Activated CD8-positive, alpha-beta memory T cell treated with anti-CD3 and anti-CD28 coated beads for 24 hours (primary cell): Measurements from ENCODE around the gene ALDOA.
A peak's percentile ranks its signal among the peaks of the same experiment; 100 is the strongest.
"Not testable (repeated sequence)": the region's sequence is repeated elsewhere in the genome, so short reads cannot be mapped to it uniquely, and the experiment has no call there.

ENCODE experiments used
- DNase-seq: peaks from one replicate; pipeline ENCODE4 v3.0.0-alpha.2; 2020

ALDOA gene

GRCh38 chr16:30092373-30093010 is 26.9 kb downstream of the ALDOA start:
- peak; percentile 87 for DNase-seq

DNA sequence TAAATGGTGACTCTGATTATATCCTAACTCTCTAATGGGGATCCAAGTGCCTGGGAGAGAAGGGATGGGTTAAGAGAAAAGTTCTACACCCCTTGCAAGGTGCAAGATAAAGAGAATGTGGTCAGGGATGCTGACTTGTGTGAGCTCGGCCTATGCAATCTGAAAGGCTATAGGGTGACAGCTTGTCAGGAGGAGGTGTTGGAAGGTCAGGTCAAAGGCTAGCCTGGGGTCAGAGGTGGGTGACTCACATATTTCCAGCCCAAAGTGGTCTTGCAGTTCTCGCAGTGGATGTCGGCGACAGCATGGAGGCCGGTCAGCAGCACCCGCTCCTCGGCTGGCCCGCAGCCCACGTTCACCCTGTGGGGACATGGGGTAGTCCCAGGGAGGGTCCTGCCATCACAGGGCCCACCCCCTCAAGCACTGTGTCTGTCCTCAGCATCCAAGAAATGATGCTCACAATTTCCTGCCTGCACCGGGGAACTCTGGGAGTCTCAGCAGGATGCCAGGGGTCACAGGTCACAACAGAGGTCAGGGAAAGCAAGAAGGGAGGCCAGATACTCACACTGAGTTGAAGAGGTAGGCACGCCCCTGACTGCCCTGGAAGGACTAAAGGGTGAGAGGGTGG is 29.1 kb downstream of the ALDOA start:
- no peak for DNase-seq

DNA sequence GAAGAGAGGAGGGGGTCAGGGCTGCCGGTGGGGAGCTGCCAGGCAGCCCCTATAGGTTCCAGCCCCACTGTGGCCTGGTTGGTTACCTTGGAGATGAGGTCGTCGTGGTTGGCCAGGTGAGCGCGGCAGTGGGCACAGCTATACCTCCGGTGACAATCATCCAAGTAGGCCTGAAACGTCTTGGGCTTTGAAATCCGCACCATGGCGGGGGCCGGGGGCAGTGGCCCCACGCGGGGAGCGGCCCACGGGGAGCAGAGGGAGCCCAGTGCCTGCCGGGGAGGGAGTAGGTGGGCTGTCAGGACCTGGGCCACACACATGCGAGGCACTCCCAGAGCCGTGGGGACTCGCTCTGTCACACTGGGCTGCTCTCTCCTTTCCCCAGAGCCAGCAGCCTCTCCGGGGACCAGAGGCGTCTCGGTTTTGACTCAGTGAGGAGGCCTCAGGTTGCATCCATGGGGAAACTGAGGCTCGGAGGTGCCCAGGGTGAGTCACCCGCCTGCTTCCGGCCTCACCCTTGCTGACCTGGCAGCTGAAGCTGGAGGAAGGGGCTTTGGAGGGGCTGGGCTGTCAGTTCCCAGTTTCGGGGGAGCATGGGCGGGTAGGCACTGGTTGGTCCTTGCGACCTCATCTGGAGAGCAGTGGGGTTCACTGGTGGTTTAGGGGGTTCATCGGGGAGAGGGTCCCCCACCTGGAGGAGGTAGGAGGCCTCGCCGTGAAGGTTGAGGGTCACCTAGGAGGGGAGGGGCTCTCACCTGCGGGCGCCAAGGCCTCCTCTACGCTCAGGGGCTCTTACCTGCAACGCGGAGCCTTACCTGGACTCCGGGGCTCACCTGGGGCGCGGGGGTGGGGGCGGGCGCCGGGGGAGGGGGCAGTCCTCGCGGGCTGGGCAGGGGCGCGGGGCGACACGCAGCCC is 29.9 kb downstream of the ALDOA start:
- DNase-seq = peak; percentile 71

- DNase-seq = peak; percentile 91
Measured at GRCh38 chr16:30096105-30096861, 30.7 kb downstream of the ALDOA start, which contains the start of gene YPEL3. Gene YPEL3, minus strand, starts transcription at chr16:30096213. Its CDS starts 731 bp downstream, at chr16:30095482.

DNA sequence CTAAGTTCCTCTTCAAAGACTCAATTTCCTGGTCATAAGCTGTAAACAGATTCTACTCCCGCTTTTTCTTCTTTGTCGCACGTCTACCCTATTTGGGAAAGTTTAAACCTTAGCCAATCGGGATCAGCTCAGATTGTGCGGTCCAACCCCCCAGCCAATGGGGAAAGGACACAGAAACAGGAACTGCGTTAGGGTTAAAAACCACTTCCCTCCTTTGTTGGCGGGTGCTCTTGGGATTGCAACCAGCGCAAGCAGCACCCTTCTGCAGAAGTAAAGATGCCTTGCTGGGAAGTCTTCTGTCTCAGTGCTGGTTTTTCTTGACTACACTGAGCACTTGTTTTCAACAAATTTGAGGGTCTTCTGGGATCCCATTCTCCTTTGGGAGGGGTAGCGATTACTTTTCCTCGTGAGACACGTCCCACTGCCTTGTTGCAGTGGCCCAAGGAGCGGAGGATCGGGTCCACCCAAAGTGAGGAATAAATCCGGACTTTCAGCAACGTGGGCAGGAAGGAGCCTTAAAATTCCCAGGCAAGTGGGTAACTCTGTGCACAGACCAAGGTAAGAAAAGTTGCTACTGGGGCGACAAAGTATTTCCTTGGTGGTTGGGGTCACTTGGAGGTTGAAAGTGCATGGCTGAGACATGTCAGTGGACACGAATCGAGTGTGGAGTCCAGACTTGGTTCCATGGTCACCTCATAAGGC is 31.5 kb downstream of the ALDOA start:
- DNase-seq = no peak

- no peak for DNase-seq
Measured at GRCh38 chr16:30104090-30104489, 38.5 kb downstream of the ALDOA start.

- no peak for DNase-seq
Measured at GRCh38 chr16:30104492-30104891, 38.9 kb downstream of the ALDOA start.

- DNase-seq = no peak
Measured at GRCh38 chr16:30108059-30108850, 42.7 kb downstream of the ALDOA start.

DNA sequence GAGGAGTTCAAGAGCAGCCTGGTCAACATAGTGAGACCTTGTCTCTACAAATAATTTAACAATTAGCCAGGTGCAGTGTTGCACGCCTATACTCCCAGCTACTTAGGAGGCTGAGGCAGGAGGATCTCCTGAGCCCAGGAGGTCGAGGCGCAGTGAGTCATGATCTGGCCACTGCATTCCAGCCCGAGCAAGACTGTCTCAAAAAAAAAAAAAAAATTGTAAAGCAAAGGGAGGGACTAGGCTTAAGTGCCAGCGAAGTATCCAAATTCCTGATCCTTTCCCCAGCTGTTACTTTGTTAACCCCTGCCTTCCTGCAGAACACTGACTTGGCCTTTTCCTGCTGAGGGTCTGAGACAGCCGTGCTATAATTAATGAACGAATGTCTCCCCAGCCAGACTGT is 45.1 kb downstream of the ALDOA start:
- no peak for DNase-seq

DNA sequence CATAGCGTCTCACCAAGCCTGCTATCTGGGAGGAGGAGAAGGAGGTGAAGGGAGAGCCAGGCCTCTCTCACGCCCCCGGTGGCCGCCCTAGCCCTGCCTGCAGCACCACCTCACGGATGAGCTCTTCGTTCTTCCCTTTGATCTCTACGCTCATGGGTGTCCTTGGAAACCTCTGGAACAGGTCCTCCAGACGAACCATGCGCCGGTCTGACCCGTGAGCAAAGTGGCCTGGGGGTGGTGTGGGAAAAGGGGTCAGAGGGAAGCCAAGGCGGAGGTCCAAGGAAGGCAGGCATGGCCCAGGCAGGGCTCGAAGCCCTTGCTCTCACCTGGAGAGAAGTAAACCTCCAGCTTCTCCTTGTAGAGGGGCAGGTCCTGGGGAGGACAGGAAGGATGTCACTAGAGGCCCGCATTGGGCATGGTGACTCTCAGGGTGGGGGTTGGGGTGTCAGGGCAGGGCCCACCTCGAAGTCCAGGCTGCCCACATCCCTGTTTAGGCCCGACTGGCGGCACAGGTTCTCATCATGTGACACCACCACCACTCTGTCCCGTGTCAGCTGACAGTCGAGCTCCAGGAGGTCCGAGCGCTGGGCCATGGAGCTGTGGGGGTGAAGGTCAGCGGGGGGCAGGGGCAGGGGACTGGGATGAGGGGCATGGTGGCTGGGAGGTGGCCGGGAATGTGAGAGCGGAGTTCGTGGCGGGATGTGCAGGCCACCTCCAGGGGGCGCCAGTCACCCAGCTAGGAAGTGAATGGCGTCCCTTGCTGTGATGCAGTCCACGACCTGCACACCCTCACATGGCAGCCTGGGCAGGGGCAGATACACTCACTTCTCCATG is 46.9 kb downstream of the ALDOA start:
- peak; percentile 87 for DNase-seq

DNA sequence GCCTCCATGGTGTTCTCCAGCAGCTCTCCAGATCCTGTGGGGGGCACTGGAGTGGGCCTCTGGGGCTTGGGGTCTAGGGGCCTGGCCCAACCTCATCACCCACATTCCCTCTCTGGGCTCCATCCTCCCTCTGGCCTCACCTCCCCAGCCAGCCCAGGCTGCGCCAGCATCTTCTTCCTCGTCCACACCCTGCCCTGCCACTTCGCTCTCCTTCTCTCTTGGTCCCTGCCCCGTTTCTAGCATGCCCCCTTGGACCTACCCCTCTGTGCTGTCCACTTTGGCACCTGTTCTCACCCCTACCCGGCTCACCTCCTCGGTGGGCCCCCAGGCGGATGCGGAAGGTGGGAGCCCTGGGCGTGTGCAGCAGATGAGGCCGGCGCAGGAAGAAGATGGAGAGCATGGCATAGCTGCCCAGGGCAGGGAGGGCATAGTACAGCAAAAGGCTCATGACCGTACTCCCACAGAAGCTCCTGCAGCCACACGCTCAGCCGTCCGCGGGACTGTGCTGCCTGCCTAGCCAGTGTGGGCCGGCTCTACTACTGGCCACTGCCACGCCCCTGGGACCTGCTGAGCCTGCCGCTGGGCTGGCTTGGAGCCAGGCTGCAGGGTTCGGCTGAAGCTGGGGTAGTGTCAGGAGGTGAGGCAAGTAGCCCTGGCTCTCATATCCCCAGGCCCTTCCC is 47.6 kb downstream of the ALDOA start, which contains the start of gene GDPD3:
TSS of gene GDPD3 (minus strand) at position 507 of the 680 bp plus-strand sequence. CDS start at position 448, 59 bp downstream.
- no peak for DNase-seq

GRCh38 chr16:30113711-30114333 is 48.3 kb downstream of the ALDOA start:
- no peak for DNase-seq

- no peak for DNase-seq
Measured at GRCh38 chr16:30114411-30114810, 48.9 kb downstream of the ALDOA start.

DNA sequence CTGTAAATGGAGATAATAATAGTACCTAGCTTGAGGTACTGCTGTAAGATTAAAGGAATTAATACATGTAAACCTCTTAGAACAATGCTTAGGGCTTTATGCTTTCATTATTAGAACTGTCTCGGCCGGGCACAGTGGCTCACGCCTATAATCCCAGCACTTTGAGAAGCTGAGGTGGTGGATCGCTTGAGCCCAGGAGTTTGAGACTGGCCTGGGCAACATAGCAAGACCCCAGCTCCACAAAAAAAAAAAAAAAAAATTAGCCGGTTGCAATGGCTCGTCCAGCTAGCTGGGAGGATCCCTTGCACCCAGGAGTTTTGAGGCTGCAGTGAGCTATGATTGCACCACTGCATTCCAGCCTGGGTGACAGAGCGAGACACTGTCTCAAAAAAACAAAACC is 49.3 kb downstream of the ALDOA start:
- not testable (repeated sequence) for DNase-seq

- no peak for DNase-seq
Measured at GRCh38 chr16:30115238-30115637, 49.7 kb downstream of the ALDOA start.

DNA sequence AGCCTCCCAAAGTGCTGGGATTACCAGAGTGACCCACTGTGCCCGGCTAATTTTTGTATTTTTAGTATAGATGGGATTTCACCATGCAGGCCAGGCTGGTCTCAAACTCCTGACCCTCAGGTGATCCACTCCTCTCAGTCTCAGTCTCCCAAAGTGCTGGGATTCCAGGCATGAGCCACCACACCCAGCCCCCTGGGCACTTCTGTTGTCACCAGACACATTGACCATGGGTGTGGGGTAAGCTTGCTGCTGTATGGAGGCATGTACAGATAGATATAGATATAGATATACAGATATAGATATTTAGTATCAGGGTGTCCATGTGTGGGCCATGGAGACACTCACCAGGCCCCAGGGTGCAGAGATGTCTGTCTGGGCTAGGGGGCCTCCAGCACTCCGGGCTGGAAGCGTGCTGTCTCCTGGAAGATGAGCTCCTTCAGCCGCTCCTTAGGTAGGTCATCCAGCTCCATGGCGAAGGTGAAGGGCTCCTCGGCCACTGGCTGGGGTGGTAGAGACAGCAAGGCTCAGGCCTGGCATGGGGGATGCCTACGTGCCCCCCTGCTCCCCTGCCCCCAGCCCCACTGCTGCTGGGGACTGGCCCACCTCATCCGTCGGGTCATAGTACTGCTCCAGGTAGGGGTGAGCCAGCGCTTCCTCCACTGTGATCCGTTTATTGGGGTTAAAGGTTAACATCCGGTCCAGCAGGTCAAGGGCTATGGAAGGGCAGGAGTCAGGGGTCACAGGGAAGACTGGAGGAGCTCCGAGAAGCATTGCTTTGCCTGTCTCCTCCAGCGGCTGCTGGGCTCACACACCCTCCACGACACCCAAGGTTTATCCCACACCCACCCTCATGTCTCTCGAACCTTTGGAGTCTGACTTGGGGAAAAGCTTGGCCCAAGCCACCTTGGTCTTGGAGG is 51.0 kb downstream of the ALDOA start:
- no peak for DNase-seq

DNA sequence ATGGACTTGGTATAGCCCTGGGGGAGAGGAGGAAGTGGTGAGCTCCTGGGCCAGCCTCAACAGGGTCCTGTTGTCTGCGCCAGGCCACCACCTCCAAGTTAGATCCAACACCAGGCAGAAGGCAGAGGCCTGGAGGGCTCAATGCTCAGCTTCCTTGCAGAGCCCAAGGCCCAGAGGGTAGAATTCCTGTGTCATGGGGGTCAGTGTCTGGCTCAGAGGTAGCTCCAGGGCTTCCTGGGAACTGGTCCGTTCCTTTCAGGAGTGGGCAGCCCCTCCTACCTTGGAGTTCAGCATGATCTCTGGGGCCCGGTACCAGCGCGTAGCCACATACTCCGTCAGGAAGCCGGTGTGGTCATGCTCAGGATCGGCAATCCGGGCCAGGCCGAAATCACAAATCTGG is 52.2 kb downstream of the ALDOA start:
- no peak for DNase-seq

DNA sequence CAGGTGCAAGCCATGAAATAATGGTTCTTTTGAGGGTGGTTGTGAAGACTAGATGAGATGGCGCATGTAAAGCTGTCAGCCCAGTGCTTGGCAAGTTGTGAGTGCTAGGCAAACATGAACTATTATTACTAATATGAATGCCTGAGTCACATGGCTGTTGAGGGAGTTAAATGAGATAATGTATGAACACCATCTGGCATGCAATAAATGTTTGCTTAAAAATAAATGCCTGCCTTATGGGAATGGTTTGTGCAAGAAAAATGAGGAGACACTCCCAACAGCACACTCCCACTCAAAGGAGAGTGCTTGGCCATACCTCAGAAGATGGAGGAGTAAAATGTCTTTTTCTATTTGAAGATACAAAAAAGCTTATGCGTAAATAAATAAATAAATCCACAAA is 53.9 kb downstream of the ALDOA start:
- no peak for DNase-seq
